Duodenal mucosa (tissue), 2 donors: ENCODE data around the gene RNF40.

Experiments used
- H3K27ac ChIP-seq: one replicate; pipeline ENCODE4 v1.7.0; 2013; ENCODE audit warnings: low read depth, low read length
- H3K27me3 ChIP-seq, 2 donors: one replicate each; pipeline ENCODE4 v1.7.0; 2013; ENCODE audit warnings: low read length in 2 of 2, control low read depth in 1 of 2; ENCODE audit not compliant: insufficient read depth in 2 of 2, control insufficient read depth in 1 of 2
- H3K36me3 ChIP-seq, 2 donors: one replicate each; pipeline ENCODE4 v1.7.0; 2013; ENCODE audit warnings: low read length in 2 of 2, control low read depth in 1 of 2; ENCODE audit not compliant: insufficient read depth in 2 of 2, control insufficient read depth in 1 of 2
- H3K4me1 ChIP-seq, 2 donors: one replicate each; pipeline ENCODE4 v1.7.0; 2013; ENCODE audit warnings: low read length in 2 of 2, control low read depth in 1 of 2; ENCODE audit not compliant: insufficient read depth in 2 of 2, control insufficient read depth in 1 of 2
- H3K4me3 ChIP-seq, 2 donors: one replicate each; pipeline ENCODE4 v1.7.0; 2013; ENCODE audit warnings: low read length in 2 of 2, low read depth in 1 of 2
- H3K9ac ChIP-seq, 2 donors: one replicate each; pipeline ENCODE4 v1.7.0; 2013; ENCODE audit warnings: low read length in 2 of 2, low read depth in 1 of 2
- H3K9me3 ChIP-seq, 2 donors: one replicate each; pipeline ENCODE4 v1.7.0; 2013; ENCODE audit warnings: low read length in 2 of 2, control low read depth in 1 of 2; ENCODE audit not compliant: control insufficient read depth in 1 of 2

The RNF40 gene

GRCh38 chr16:30780549-30780948 is 18.4 kb downstream of the RNF40 start:
- no peak overlapping the region for H3K27ac ChIP-seq
- no peak overlapping the region for H3K9ac ChIP-seq
- no peak overlapping the region for H3K4me3 ChIP-seq
- peaks cover 5 to 25% of the 10 kb centered on the region in 2 donors for H3K36me3 ChIP-seq
- no peaks in the 10 kb centered on the region for H3K27me3 ChIP-seq
- peaks cover 12 to 13% of the 10 kb centered on the region in 2 donors for H3K4me1 ChIP-seq
- H3K9me3 ChIP-seq = no peaks in the 10 kb centered on the region

DNA sequence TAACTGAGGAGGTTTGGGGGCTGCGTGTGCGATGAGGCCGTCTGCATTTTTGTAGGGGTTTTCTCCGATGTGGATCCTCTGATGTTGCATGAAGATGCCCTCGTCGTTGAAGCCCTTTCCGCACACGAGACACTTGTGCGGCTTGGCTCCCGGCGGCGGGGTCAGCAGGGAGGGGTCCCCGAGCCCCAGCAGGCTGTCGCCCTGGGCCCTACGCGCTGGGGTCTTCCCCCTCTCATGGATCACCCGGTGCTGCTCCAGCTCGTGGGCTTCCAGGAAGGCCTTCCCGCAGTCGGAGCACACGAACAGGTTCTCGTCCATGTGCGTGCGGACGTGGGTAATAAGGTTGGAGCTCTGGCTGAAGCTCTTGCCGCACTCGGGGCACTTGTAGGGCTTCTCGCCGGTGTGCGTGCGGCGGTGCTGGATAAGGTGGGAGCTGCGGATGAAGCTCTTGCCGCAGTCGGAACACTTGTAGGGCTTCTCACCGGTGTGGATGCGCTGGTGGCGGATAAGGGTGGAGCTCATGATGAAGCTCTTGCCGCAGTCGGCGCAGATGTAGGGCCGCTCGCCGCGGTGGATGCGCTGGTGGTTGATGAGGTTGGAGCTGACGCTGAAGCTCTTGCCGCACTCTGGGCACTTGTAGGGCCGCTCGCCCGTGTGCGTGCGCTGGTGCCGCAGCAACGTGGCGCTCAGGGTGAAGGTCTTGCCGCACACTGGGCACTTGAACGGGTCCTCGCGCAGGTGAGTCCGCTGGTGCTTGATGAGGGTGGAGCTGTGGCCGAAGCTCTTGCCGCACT is 20.6 kb downstream of the RNF40 start:
- H3K4me1 ChIP-seq = peaks cover 8 to 12% of the 10 kb centered on the region in 2 donors

GRCh38 chr16:30783280-30784109 is 21.4 kb downstream of the RNF40 start:
- Histone ChIP-seq H3K9me3 (no peaks in the 10 kb centered on the region), H3K4me1 (peaks cover 11 to 17% of the 10 kb centered on the region in 2 donors), H3K9ac (no peak overlapping the region), H3K4me3 (no peak overlapping the region), H3K36me3 (peaks cover 5 to 25% of the 10 kb centered on the region in 2 donors), H3K27ac (no peak overlapping the region), H3K27me3 (no peaks in the 10 kb centered on the region)

More for the DNA sequence above, 20.6 kb downstream of the RNF40 start:
- Histone ChIP-seq H3K4me3 (no peak overlapping the region), H3K9ac (no peak overlapping the region), H3K27me3 (no peaks in the 10 kb centered on the region), H3K9me3 (no peaks in the 10 kb centered on the region), H3K27ac (no peak overlapping the region), H3K36me3 (peaks cover 5 to 25% of the 10 kb centered on the region in 2 donors)

- Histone ChIP-seq H3K27ac (no peak overlapping the region), H3K4me3 (no peak overlapping the region), H3K36me3 (peaks cover 5 to 25% of the 10 kb centered on the region in 2 donors), H3K9ac (no peak overlapping the region), H3K27me3 (no peaks in the 10 kb centered on the region), H3K9me3 (no peaks in the 10 kb centered on the region), H3K4me1 (peaks cover 11 to 17% of the 10 kb centered on the region in 2 donors)
These were observed 22.1 kb downstream of the RNF40 start for GRCh38 chr16:30784215-30784614.

DNA sequence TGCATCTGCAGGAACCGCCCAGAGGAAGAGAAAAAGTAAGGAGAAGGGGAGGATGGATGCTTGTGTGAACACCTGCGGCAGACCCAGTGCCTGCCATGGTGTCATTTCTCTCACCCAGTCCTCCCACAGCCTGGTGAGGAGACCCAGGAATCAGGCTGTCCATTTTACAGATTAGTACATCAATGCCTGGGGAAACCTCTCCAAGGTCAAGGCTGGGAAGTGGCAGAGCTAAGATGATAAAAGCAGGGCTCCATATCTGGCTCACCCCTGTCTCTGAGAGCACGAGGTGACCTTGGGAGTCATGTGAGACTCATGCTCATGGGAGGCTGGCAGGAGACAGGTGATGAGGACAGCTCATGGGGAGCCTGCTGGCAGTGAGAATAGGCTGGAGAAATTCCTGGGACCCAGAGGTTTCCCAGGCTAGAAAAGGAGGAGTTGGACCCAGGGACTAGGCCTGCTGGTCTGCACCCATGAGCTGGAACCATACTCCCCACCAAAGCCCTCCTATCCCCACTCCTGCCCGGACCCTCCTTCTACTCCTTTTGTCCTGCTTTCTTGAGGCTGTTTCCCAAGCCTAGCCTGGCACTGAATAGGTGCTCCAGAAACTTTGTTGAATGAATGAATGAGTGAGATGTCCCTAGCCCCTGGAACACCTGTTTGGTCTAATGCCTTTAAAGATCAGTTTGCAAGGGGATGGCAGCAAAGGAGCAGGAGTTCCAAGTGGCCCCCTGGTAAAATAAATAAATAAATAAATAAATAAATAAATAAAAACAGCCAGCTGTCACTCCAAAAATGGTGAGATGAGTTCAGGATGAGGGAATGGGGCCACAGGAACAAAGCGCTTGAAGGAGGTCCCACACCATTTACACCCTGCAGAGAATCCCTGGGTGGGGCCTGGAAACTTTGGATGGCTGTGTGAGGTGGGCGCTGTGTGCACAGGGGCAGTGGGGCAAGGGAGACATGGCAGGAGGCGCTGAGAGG is 23.3 kb downstream of the RNF40 start:
- no peaks in the 10 kb centered on the region for H3K9me3 ChIP-seq
- H3K4me3 ChIP-seq = peak overlapping the region; percentile 78 to 91
- no peaks in the 10 kb centered on the region for H3K27me3 ChIP-seq
- peak overlapping the region in 1 of 2 donors; percentile 59 for H3K9ac ChIP-seq
- no peak overlapping the region for H3K27ac ChIP-seq
- peaks cover 11 to 17% of the 10 kb centered on the region in 2 donors for H3K4me1 ChIP-seq
- peaks cover 5 to 20% of the 10 kb centered on the region in 2 donors for H3K36me3 ChIP-seq

GRCh38 chr16:30786115-30786935 is 24.2 kb downstream of the RNF40 start:
- Histone ChIP-seq H3K9me3 (no peaks in the 10 kb centered on the region), H3K4me3 (peak overlapping the region; percentile 88 to 91), H3K27ac (no peak overlapping the region), H3K4me1 (peaks cover 11 to 17% of the 10 kb centered on the region in 2 donors), H3K9ac (peak overlapping the region in 1 of 2 donors; percentile 80), H3K36me3 (peaks cover 5 to 19% of the 10 kb centered on the region in 2 donors), H3K27me3 (no peaks in the 10 kb centered on the region)

- no peaks in the 10 kb centered on the region for H3K27me3 ChIP-seq
- H3K4me1 ChIP-seq = peaks cover 11 to 17% of the 10 kb centered on the region in 2 donors
- H3K27ac ChIP-seq = peak within 1 kb of the TSS; percentile 36
- peaks cover 5 to 15% of the 10 kb centered on the region in 2 donors for H3K36me3 ChIP-seq
- H3K9me3 ChIP-seq = no peaks in the 10 kb centered on the region
- peak within 1 kb of the TSS; percentile 88 to 91 for H3K4me3 ChIP-seq
- H3K9ac ChIP-seq = peak within 1 kb of the TSS; percentile 80 to 90
These were observed 25.0 kb downstream of the RNF40 start, which contains the start of gene ZNF629 for GRCh38 chr16:30786936-30787612. TSS of gene ZNF629 (minus strand) at chr16:30787205. CDS start at chr16:30784482, 2,723 bp downstream.

- H3K36me3 ChIP-seq = peaks cover 5 to 10% of the 10 kb centered on the region in 2 donors
- H3K27ac ChIP-seq = peak overlapping the region; percentile 36
- H3K9ac ChIP-seq = peak overlapping the region; percentile 80 to 90
- no peaks in the 10 kb centered on the region for H3K27me3 ChIP-seq
- no peaks in the 10 kb centered on the region for H3K9me3 ChIP-seq
- H3K4me1 ChIP-seq = peaks cover 11 to 17% of the 10 kb centered on the region in 2 donors
- peak overlapping the region; percentile 88 to 91 for H3K4me3 ChIP-seq
These were observed 25.7 kb downstream of the RNF40 start for GRCh38 chr16:30787613-30788378.
